A375 (cell line): Measurements from ENCODE around the gene FMC1. TPM values are rescaled to one million over a fixed set of nuclear protein-coding genes. Genes with fewer than 3 reads are reported as not detected.

Experiments used
- small RNA-seq: library from RNA; depleted of rRNA; stranded (forward); fragments of <200 nt; gene quantifications from one replicate; pipeline ENCODE3, GENCODE V24; 2014
- total RNA-seq: library from RNA; depleted of rRNA; stranded (reverse); fragments of >200 nt; shearing (Covaris generic); gene quantifications from 2 replicates; pipeline ENCODE4 v1.2.3, GENCODE V29; 2014; rRNA removed

The FMC1 gene, protein sequence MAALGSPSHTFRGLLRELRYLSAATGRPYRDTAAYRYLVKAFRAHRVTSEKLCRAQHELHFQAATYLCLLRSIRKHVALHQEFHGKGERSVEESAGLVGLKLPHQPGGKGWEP
- total RNA-seq = 18.9 and 26.9 TPM in 2 replicates

DNA sequence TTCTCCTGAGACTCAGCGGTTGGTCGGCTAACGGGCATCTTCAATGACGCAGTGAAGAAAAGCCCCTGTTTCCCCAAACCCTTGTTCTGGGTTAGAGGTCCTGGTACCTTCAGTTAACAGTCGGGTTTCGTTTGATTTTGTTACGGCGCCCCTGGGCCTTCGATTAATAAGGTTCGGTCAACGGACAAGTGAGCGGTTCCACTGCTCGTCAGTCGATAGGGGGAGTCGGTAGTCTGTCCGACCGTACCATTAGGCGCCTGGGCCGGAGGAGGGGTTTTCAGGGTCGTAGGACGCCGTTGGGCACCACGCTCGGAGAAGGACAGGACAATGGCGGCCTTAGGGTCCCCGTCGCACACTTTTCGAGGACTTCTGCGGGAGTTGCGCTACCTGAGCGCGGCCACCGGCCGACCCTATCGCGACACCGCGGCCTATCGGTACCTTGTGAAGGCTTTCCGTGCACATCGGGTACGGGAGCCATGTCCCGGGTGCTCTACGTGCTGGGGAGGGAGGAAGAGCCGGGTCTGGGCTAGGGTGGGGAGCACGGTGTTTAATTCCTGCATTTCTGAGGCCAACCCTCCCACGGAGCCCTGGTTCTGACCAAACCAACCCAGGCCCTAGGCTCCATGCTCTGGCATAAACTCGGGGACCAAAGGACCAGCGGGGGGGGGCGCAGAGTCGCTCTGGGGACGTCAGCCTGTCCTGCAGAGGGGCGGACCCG is at the start of gene FMC1:
Gene FMC1, plus strand, starts transcription at position 280 of the 718 bp plus-strand sequence. Its CDS starts 48 bp downstream, at position 328.

GRCh38 chr7:139359366-139360209 is 18.5 kb downstream of the FMC1 start, which contains the start of gene LUC7L2:
Gene LUC7L2, plus strand, starts transcription at chr7:139359894. Its CDS starts 368 bp downstream, at chr7:139360262.

Small RNAs within 50 kb of the gene (small RNA-seq; reads per million reads assigned to genes)
- not detected for gene RNU6-206P

Other genes with a start within 250 kb of the FMC1 start
- 22.4 and 26.5 TPM in 2 replicates for gene ZC3HAV1, start 231.6 kb upstream of the FMC1 start, total RNA-seq
- gene UBN2, start 110.1 kb upstream of the FMC1 start, total RNA-seq = 4.2 and 4.9 TPM in 2 replicates
- 61.8 and 80.5 TPM in 2 replicates for gene LUC7L2, start 18.6 kb downstream of the FMC1 start, total RNA-seq
- gene KLRG2, start 142.3 kb downstream of the FMC1 start, total RNA-seq = 0.21 TPM in 1 of 2 replicates, not detected in the other
- gene CLEC2L, start 182.3 kb downstream of the FMC1 start, total RNA-seq = not detected in 2 replicates